Mesenteric fat pad (tissue), 1 donor: ENCODE measurements around the gene KSR1. TPM values are rescaled to one million over a fixed set of nuclear protein-coding genes. Genes with fewer than 3 reads are reported as not detected.
"Not testable (repeated sequence)": the region's sequence is repeated elsewhere in the genome, so short reads cannot be mapped to it uniquely, and the experiment has no call there.

Source experiments
- DNase-seq: peaks from one replicate; pipeline ENCODE4 v3.0.0-alpha.2; 2020; ENCODE audit warnings: low spot score
- total RNA-seq: library from RNA; stranded (reverse); fragmentation: NEBNext Ultra II Directional; extraction: Animal tissue kit (Norgen Biotek cat#: 25700); gene quantifications from one replicate; pipeline ENCODE4 v1.2.1, GENCODE V29; 2021
- donor health status: DM: yes; HTN: yes; CAD: no.

The KSR1 gene
- total RNA-seq, 1 donor from 2014 or later = 38.9 TPM

GRCh38 chr17:27491713-27492190, 35.5 kb downstream of the KSR1 start:
- no peak for DNase-seq

GRCh38 chr17:27492470-27492869, 36.2 kb downstream of the KSR1 start:
- no peak for DNase-seq

GRCh38 chr17:27493088-27493487, 36.8 kb downstream of the KSR1 start:
- DNase-seq = no peak

GRCh38 chr17:27494192-27495091, 38.2 kb downstream of the KSR1 start:
- DNase-seq = no peak

GRCh38 chr17:27495460-27495859, 39.2 kb downstream of the KSR1 start:
- no peak for DNase-seq

GRCh38 chr17:27496005-27496404, 39.8 kb downstream of the KSR1 start:
- no peak for DNase-seq

- no peak for DNase-seq
Observed at GRCh38 chr17:27496437-27496943, 40.2 kb downstream of the KSR1 start.

GRCh38 chr17:27496971-27497370, 40.7 kb downstream of the KSR1 start:
- no peak for DNase-seq

GRCh38 chr17:27497696-27498095, 41.4 kb downstream of the KSR1 start:
- no peak for DNase-seq

GRCh38 chr17:27498615-27499309, 42.5 kb downstream of the KSR1 start:
- no peak for DNase-seq

- DNase-seq = no peak
Observed at GRCh38 chr17:27499451-27500265, 43.4 kb downstream of the KSR1 start.

GRCh38 chr17:27501338-27501737, 45.1 kb downstream of the KSR1 start:
- not testable (repeated sequence) for DNase-seq

GRCh38 chr17:27502526-27503324, 46.5 kb downstream of the KSR1 start:
- DNase-seq = no peak

GRCh38 chr17:27503611-27504010, 47.4 kb downstream of the KSR1 start:
- no peak for DNase-seq

- DNase-seq = no peak
Observed at GRCh38 chr17:27504188-27504995, 48.1 kb downstream of the KSR1 start.

- no peak for DNase-seq
Observed at GRCh38 chr17:27506348-27507218, 50.3 kb downstream of the KSR1 start.

- DNase-seq = no peak
Observed at GRCh38 chr17:27511168-27511883, 55.1 kb downstream of the KSR1 start.

- DNase-seq = no peak
Observed at GRCh38 chr17:27512031-27512430, 55.8 kb downstream of the KSR1 start.
